OCI-LY3 (cell line): ENCODE results near the gene KRTAP5-9.

Experiments used
- EZH2phosphoT487 ChIP-seq: fragments of 200-600 bp; shearing (Covaris generic); IDR thresholded peaks from 2 replicates; pipeline ENCODE4 v1.6.1; 2018; ENCODE audit warnings: antibody characterized with exemption, mixed run types, low read depth
- TF ChIP-seq, protein P1 (sequence below): fragments of 200-600, 300-600 bp; sonication (generic); IDR thresholded peaks from 2 replicates; pipeline ENCODE4 v1.5.1; 2014; ENCODE audit warnings: antibody characterized with exemption, low read length, low read depth

DNA sequence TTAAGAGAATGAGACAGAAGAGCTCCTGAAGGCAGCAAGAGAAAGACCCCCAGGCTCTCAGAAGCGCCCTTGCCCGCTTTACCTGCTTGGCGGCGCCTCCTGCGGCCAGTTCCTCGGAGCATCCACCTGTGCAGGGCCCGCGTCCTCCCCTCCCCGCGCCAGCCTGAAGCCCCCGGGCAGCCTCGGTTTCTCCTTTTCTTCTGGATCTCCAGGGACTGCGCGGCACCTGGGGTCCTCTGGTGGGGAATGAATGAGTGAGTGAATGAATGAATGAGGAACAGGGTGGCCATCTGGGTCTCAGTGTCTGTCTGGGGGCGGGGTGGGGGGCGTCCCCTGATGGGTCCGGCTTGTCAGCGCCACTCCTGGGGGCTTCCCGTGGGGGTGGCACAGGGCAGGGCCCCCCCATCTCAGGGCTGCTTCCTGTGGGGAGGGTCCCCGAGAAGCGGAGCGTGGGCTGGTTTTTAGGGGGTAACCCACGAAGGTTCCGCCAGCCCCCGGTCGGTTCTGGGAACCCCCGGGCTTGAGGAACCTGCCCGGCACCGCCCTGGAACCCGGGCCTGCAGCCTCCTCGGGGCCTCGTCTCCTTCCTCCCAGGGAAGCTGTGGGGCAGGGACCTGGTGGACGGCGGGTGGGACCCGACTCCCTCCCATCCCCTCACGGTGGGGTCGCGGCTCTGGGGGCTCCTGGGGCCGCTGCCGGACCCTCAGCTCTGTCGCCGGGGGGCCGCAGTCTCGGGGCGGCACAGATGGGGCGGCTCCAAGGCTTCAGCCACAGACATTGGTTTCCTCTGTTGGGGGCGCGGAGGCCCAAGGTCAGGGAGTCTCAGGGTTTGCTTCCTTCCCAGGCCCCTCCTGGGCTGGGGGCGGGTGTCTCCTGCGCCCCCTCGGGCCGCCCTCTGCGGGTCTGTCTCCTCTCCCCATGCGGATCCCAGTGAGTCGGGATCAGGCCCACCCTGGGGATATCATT lies 29.4 kb upstream of the KRTAP5-9 start:
- TF ChIP-seq, protein P1, sequence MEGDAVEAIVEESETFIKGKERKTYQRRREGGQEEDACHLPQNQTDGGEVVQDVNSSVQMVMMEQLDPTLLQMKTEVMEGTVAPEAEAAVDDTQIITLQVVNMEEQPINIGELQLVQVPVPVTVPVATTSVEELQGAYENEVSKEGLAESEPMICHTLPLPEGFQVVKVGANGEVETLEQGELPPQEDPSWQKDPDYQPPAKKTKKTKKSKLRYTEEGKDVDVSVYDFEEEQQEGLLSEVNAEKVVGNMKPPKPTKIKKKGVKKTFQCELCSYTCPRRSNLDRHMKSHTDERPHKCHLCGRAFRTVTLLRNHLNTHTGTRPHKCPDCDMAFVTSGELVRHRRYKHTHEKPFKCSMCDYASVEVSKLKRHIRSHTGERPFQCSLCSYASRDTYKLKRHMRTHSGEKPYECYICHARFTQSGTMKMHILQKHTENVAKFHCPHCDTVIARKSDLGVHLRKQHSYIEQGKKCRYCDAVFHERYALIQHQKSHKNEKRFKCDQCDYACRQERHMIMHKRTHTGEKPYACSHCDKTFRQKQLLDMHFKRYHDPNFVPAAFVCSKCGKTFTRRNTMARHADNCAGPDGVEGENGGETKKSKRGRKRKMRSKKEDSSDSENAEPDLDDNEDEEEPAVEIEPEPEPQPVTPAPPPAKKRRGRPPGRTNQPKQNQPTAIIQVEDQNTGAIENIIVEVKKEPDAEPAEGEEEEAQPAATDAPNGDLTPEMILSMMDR, result no peak
- no peak for TF ChIP-seq EZH2phosphoT487
